Fibroblast of lung (primary cell): ENCODE data around the gene ESRP2.

Experiments
- EZH2 ChIP-seq: IDR thresholded peaks from 2 replicates; pipeline ENCODE4 v1.5.1; 2012; ENCODE audit warnings: low read length, control low read depth, mild to moderate bottlenecking; ENCODE audit errors: missing control alignments
- TF ChIP-seq, protein P1 (sequence below), 2 donors: IDR thresholded peaks in 1 of 2; conservative IDR thresholded peaks in 1 of 2; 1 replicate in 1 of 2; 2 replicates in 1 of 2; pipeline ENCODE4 v1.5.1; 2011 to 2012; ENCODE audit warnings: low read length in 2 of 2, control low read depth in 1 of 2, inconsistent platforms in 1 of 2, low read depth in 1 of 2, mild to moderate bottlenecking in 1 of 2

DNA sequence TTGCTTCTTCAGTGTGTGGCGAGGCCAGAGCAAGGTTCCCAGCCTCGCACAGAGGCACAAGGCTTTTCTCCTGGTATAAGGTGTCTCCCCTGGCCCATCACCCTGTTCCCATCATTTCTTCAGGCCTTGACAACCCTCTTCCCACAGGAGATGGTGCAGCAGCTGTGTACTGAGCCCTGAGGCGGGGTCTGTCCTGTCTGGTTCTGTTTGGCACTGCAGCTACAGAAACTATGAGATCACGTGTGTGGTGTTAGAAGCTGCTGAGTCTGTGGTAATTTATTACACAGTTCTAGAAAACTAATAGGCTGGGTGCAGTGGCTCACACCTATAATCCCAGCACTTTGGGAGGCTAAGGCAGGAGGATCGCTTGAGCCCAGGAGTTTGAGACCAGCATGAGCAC, 16.5 kb upstream of the ESRP2 start:
- TF ChIP-seq, protein P1, sequence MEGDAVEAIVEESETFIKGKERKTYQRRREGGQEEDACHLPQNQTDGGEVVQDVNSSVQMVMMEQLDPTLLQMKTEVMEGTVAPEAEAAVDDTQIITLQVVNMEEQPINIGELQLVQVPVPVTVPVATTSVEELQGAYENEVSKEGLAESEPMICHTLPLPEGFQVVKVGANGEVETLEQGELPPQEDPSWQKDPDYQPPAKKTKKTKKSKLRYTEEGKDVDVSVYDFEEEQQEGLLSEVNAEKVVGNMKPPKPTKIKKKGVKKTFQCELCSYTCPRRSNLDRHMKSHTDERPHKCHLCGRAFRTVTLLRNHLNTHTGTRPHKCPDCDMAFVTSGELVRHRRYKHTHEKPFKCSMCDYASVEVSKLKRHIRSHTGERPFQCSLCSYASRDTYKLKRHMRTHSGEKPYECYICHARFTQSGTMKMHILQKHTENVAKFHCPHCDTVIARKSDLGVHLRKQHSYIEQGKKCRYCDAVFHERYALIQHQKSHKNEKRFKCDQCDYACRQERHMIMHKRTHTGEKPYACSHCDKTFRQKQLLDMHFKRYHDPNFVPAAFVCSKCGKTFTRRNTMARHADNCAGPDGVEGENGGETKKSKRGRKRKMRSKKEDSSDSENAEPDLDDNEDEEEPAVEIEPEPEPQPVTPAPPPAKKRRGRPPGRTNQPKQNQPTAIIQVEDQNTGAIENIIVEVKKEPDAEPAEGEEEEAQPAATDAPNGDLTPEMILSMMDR (conservative IDR thresholded peaks at IDR 0.05 in 1 of 2, IDR thresholded peaks at IDR 0.05 in 1 of 2; ENCODE audit: low read depth in 1 of 2, low read length in 2 of 2), result no peak
- TF ChIP-seq EZH2, result no peak
